Neural cell (in vitro differentiated cells): ENCODE data around the gene SCN10A. TPM values are rescaled to one million over a fixed set of nuclear protein-coding genes. Genes with fewer than 3 reads are reported as not detected.

Experiments used
- H2AFZ ChIP-seq: fragments of 200-600, 300-800 bp; sonication (generic), shearing (Covaris generic); 2 replicates; pipeline ENCODE4 v1.6.0; 2014; ENCODE audit warnings: low read depth, mild to moderate bottlenecking, antibody characterized with exemption, low read length, moderate library complexity
- H3F3A ChIP-seq: fragments of 200-600 bp; shearing (Covaris generic); 2 replicates; pipeline ENCODE4 v1.6.1; 2016; ENCODE audit warnings: mild to moderate bottlenecking, moderate library complexity, mixed read lengths, antibody characterized with exemption, low read length; ENCODE audit not compliant: insufficient read depth, poor library complexity, severe bottlenecking
- H3K27ac ChIP-seq: fragments of 200-600, 300-800 bp; sonication (generic), shearing (Covaris generic); 2 replicates; pipeline ENCODE4 v1.5.1; 2014; ENCODE audit warnings: mild to moderate bottlenecking, low read length, moderate library complexity
- H3K27me3 ChIP-seq: fragments of 300-800, 200-600 bp; sonication (generic), shearing (Covaris generic); 2 replicates; pipeline ENCODE4 v1.6.0; 2014; ENCODE audit warnings: mild to moderate bottlenecking, low read depth, low read length, moderate library complexity; ENCODE audit not compliant: insufficient read depth
- H3K36me3 ChIP-seq: fragments of 300-800, 200-600 bp; sonication (generic), shearing (Covaris generic); 2 replicates; pipeline ENCODE4 v1.5.1; 2014; ENCODE audit warnings: mild to moderate bottlenecking, antibody characterized with exemption, low read length, moderate library complexity; ENCODE audit not compliant: insufficient read depth
- H3K4me2 ChIP-seq: fragments of 300-800, 200-600 bp; sonication (generic), shearing (Covaris generic); 2 replicates; pipeline ENCODE4 v1.6.0; 2014; ENCODE audit warnings: mild to moderate bottlenecking, low read length
- H3K4me3 ChIP-seq: fragments of 300-800, 200-600 bp; sonication (generic), shearing (Covaris generic); 2 replicates; pipeline ENCODE4 v1.5.1; 2014; ENCODE audit warnings: mild to moderate bottlenecking, low read length, moderate library complexity
- H3K79me2 ChIP-seq: fragments of 200-600 bp; shearing (Covaris generic); replicated peaks from 2 replicates; pipeline ENCODE4 v1.6.0; 2014; ENCODE audit warnings: mild to moderate bottlenecking, low read length, moderate library complexity; ENCODE audit not compliant: insufficient read depth
- H3K9ac ChIP-seq: fragments of 300-800, 200-600 bp; sonication (generic), shearing (Covaris generic); 2 replicates; pipeline ENCODE4 v1.6.1; 2016; ENCODE audit warnings: mild to moderate bottlenecking, low read length, mixed read lengths
- H3K9me2 ChIP-seq: fragments of 200-600 bp; shearing (Covaris generic); 2 replicates; pipeline ENCODE4 v1.6.1; 2016; ENCODE audit warnings: mild to moderate bottlenecking, low read length, mixed read lengths; ENCODE audit not compliant: insufficient read depth
- H3K9me3 ChIP-seq: fragments of 200-600, 300-800 bp; sonication (generic), shearing (Covaris generic); 2 replicates; pipeline ENCODE4 v1.6.1; 2016; ENCODE audit warnings: mild to moderate bottlenecking, mixed run types, low read length, moderate library complexity, mixed read lengths
- H4K20me1 ChIP-seq: fragments of 200-600 bp; shearing (Covaris generic); 2 replicates; pipeline ENCODE4 v1.6.1; 2016; ENCODE audit warnings: mild to moderate bottlenecking, mixed run types; ENCODE audit not compliant: insufficient read depth
- EP300 ChIP-seq: fragments of 450-650 bp; conservative IDR thresholded peaks from 2 replicates; pipeline ENCODE4 v1.6.1; 2014; ENCODE audit warnings: antibody characterized with exemption, mild to moderate bottlenecking, moderate library complexity; ENCODE audit not compliant: poor library complexity, severe bottlenecking
- EZH2 ChIP-seq: fragments of 200-600, 300-800 bp; shearing (Covaris generic), sonication (generic); IDR thresholded peaks from 2 replicates; pipeline ENCODE4 v1.6.1; 2014; ENCODE audit warnings: antibody characterized with exemption, low read length, borderline replicate concordance, mild to moderate bottlenecking; ENCODE audit not compliant: insufficient read depth, poor library complexity, severe bottlenecking
- MXI1 ChIP-seq: fragments of 450-650 bp; conservative IDR thresholded peaks from 2 replicates; pipeline ENCODE4 v1.6.1; 2014; ENCODE audit warnings: antibody characterized with exemption, mild to moderate bottlenecking; ENCODE audit not compliant: poor library complexity, severe bottlenecking
- POLR2AphosphoS5 ChIP-seq: IDR thresholded peaks from 2 replicates; pipeline ENCODE4 v1.6.1; 2012
- REST ChIP-seq: IDR thresholded peaks from 2 replicates; pipeline ENCODE4 v1.6.1; 2012; ENCODE audit warnings: borderline replicate concordance
- SMC3 ChIP-seq: fragments of 450-650 bp; conservative IDR thresholded peaks from 2 replicates; pipeline ENCODE4 v1.6.1; 2014; ENCODE audit warnings: antibody characterized with exemption, mild to moderate bottlenecking, moderate library complexity; ENCODE audit not compliant: poor library complexity
- TAF1 ChIP-seq: IDR thresholded peaks from 2 replicates; pipeline ENCODE4 v1.6.1; 2012; ENCODE audit warnings: low read depth
- polyA plus RNA-seq: library from polyadenylated mRNA; depleted of rRNA; stranded (reverse); fragments of >200 nt; gene quantifications from 2 replicates; pipeline ENCODE4 v1.2.3, GENCODE V29; 2014

SCN10A gene
- polyA plus RNA-seq, 1 donor from 2014 or later = not detected

DNA sequence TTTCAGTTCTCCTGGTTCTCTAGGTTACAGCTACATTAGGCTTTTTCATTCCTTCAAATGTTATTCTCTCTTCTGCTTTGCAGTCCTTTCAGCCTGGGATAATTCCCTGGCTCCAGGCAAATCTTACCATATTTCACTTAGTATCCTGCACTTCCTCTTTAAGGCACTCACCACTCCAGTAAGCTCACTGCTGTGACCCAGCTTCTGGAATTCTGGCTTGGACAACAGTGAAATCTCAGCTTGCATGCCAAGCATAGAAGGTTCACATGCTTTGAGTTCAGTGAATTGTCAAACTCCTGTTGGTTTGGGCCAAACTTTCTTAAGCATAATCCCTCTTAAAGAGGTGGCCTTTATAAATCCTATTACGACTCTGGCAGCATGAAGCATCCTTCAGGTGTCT, 69.4 kb downstream of the SCN10A start:
- H3K79me2 ChIP-seq = no peaks in the 10 kb centered on the region
- no peak for TF ChIP-seq REST
- no peak for TF ChIP-seq POLR2AphosphoS5
- no peak for TF ChIP-seq SMC3
- no peak for TF ChIP-seq EZH2
- no peak overlapping the region for H3K4me3 ChIP-seq
- no peaks in the 10 kb centered on the region for H3K9me3 ChIP-seq
- no peaks in the 10 kb centered on the region for H3K27me3 ChIP-seq
- H3F3A ChIP-seq = no peaks in the 10 kb centered on the region
- H2AFZ ChIP-seq = no peak overlapping the region
- H3K4me2 ChIP-seq = no peak overlapping the region
- no peaks in the 10 kb centered on the region for H4K20me1 ChIP-seq
- H3K9ac ChIP-seq = no peak overlapping the region
- no peaks in the 10 kb centered on the region for H3K9me2 ChIP-seq
- no peak overlapping the region for H3K27ac ChIP-seq
- H3K36me3 ChIP-seq = no peaks in the 10 kb centered on the region

GRCh38 chr3:38743043-38743442, 73.0 kb downstream of the SCN10A start:
- no peak overlapping the region for H3K4me2 ChIP-seq
- H3K9me3 ChIP-seq = no peaks in the 10 kb centered on the region
- H3F3A ChIP-seq = no peaks in the 10 kb centered on the region
- H3K36me3 ChIP-seq = no peaks in the 10 kb centered on the region
- H4K20me1 ChIP-seq = no peaks in the 10 kb centered on the region
- H3K9ac ChIP-seq = no peak overlapping the region
- no peaks in the 10 kb centered on the region for H3K9me2 ChIP-seq
- TF ChIP-seq SMC3 (no peak), POLR2AphosphoS5 (no peak), TAF1 (no peak), MXI1 (no peak), REST (no peak), EP300 (no peak), EZH2 (no peak)
- no peaks in the 10 kb centered on the region for H3K27me3 ChIP-seq
- H3K27ac ChIP-seq = no peak overlapping the region
- no peaks in the 10 kb centered on the region for H3K79me2 ChIP-seq
- no peak overlapping the region for H2AFZ ChIP-seq
- H3K4me3 ChIP-seq = no peak overlapping the region

DNA sequence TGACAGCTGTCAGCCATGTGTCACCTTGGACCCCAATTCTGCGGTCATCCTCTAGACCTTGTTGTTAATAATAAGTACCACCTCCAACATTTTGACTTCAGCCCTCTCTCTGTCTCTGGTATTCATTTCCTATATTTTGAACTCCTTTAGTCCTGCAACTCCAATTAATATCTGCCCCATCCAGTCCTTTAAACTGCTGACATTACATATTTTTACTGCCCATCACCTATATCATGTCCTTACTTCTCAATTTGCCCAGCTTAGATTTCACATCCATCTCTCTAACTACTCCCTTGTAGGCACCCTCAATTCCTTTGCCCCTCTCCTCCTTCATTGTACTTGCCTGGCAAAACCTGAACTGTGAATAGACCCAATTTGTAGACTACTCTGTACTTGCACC, 73.5 kb downstream of the SCN10A start:
- Histone ChIP-seq H3K9me2 (no peaks in the 10 kb centered on the region), H4K20me1 (no peaks in the 10 kb centered on the region), H3F3A (no peaks in the 10 kb centered on the region), H2AFZ (no peak overlapping the region), H3K9ac (no peak overlapping the region), H3K27ac (no peak overlapping the region), H3K4me2 (no peak overlapping the region), H3K9me3 (no peaks in the 10 kb centered on the region), H3K36me3 (no peaks in the 10 kb centered on the region), H3K4me3 (no peak overlapping the region), H3K79me2 (no peaks in the 10 kb centered on the region), H3K27me3 (no peaks in the 10 kb centered on the region)
- TF ChIP-seq REST = no peak
